Mammary epithelial cell (primary cell): ENCODE results near the gene PALLD.

Experiments
- CTCF ChIP-seq, 2 donors: IDR thresholded peaks in 1 of 2; conservative IDR thresholded peaks in 1 of 2; 2 replicates each; pipeline ENCODE4 v1.5.1; 2011 to 2012; ENCODE audit warnings: inconsistent platforms in 2 of 2, low read length in 2 of 2, mild to moderate bottlenecking in 2 of 2, control low read depth in 1 of 2, low read depth in 1 of 2; ENCODE audit not compliant: insufficient read depth in 1 of 2; ENCODE audit errors: extremely low read depth in 1 of 2
- EZH2 ChIP-seq: IDR thresholded peaks from 2 replicates; pipeline ENCODE4 v1.6.1; 2012; ENCODE audit warnings: low read length, inconsistent platforms, borderline replicate concordance

- no peak for TF ChIP-seq CTCF (conservative IDR thresholded peaks at IDR 0.05 in 1 of 2, IDR thresholded peaks at IDR 0.05 in 1 of 2; ENCODE audit: extremely low read depth in 1 of 2, insufficient read depth in 1 of 2, low read depth in 1 of 2, low read length in 2 of 2)
- TF ChIP-seq EZH2: no peak
These were observed 211.3 kb downstream of the PALLD start for GRCh38 chr4:168708108-168708507.
